Breast epithelium (tissue), 3 donors: ENCODE data around the gene ADCY1.

ENCODE experiments used
- CTCF ChIP-seq, 3 donors: fragments of 450-650 bp; IDR thresholded peaks; one replicate each; pipeline ENCODE4 v1.5.1; 2016 to 2017; ENCODE audit warnings: antibody characterized with exemption in 3 of 3, mild to moderate bottlenecking in 3 of 3, moderate library complexity in 3 of 3
- POLR2A ChIP-seq: fragments of 450-650 bp; IDR thresholded peaks from one replicate; pipeline ENCODE4 v1.6.1; 2016; ENCODE audit warnings: antibody characterized with exemption, mild to moderate bottlenecking, moderate library complexity
- POLR2AphosphoS5 ChIP-seq, 3 donors: sonication (generic); formaldehyde crosslinking; IDR thresholded peaks; one replicate each; pipeline ENCODE4 v1.6.1; 2017; ENCODE audit warnings: antibody characterized with exemption in 3 of 3

- TF ChIP-seq POLR2AphosphoS5 (IDR thresholded peaks at IDR 0.05) (no peak), POLR2A (no peak), CTCF (IDR thresholded peaks at IDR 0.05) (no peak)
Measured at GRCh38 chr7:45679516-45679915, 105.3 kb downstream of the ADCY1 start.
